WTC11 (cell line): ENCODE data around the gene ATXN7L3. TPM values are rescaled to one million over a fixed set of nuclear protein-coding genes. Genes with fewer than 3 reads are reported as not detected.

Experiments used
- ATAC-seq: fragments of 200-7000 bp; cut with Tn5 transposase; 2 replicates; pipeline ENCODE4 v1.10.0; 2021; ENCODE audit warnings: mild to moderate bottlenecking, moderate library complexity
- CTCF ChIA-PET: fragments of 300-600 bp; sonication (Branson Sonifier 250); formaldehyde crosslinking; loops from one replicate; lab custom pipeline; 2021; ENCODE audit warnings: antibody characterized with exemption; lab: Charles Lee
- POLR2A ChIA-PET: fragments of 350-600 bp; sonication (Branson Sonifier 250); formaldehyde crosslinking; loops from one replicate; lab custom pipeline; 2021; ENCODE audit warnings: antibody characterized with exemption; lab: Charles Lee
- DNase-seq: peaks from one replicate; pipeline ENCODE4 v3.0.0; 2021; ENCODE audit warnings: low spot score
- H3K27ac Mint-ChIP-seq: 2 replicates; pipeline ENCODE4 v1.8.0; 2021; ENCODE audit warnings: mixed read lengths
- H3K27me3 Mint-ChIP-seq: 2 replicates; pipeline ENCODE4 v1.8.0; 2021; ENCODE audit warnings: low read depth, mild to moderate bottlenecking, moderate library complexity, mixed read lengths
- H3K36me3 Mint-ChIP-seq: 2 replicates; pipeline ENCODE4 v1.8.0; 2021; ENCODE audit warnings: mixed read lengths
- H3K4me1 Mint-ChIP-seq: 2 replicates; pipeline ENCODE4 v1.8.0; 2022; ENCODE audit warnings: mixed read lengths
- H3K4me3 Mint-ChIP-seq: 2 replicates; pipeline ENCODE4 v1.8.0; 2021; ENCODE audit warnings: mild to moderate bottlenecking, moderate library complexity, mixed read lengths
- H3K9me3 Mint-ChIP-seq: 2 replicates; pipeline ENCODE4 v1.8.0; 2021; ENCODE audit warnings: mixed read lengths
- AR ChIP-seq: fragments of 250-450 bp; sonication (Bioruptor Pico); IDR thresholded peaks from 2 replicates; pipeline ENCODE4 v1.9.0; 2021; ENCODE audit warnings: mild to moderate bottlenecking
- ELF4 ChIP-seq: sonication (generic); formaldehyde crosslinking; IDR thresholded peaks from 2 replicates; pipeline ENCODE4 v1.8.1; 2022; ENCODE audit warnings: low read depth, mild to moderate bottlenecking, moderate library complexity, missing genetic modification reagents
- ERG ChIP-seq: fragments of 250-450 bp; sonication (Bioruptor Pico); IDR thresholded peaks from 2 replicates; pipeline ENCODE4 v1.8.0; 2021; ENCODE audit warnings: mild to moderate bottlenecking
- HMGA2 ChIP-seq: fragments of 250-450 bp; sonication (Bioruptor Pico); IDR thresholded peaks from 2 replicates; pipeline ENCODE4 v1.4.0; 2021; ENCODE audit warnings: mild to moderate bottlenecking, moderate library complexity
- NFE2L1 ChIP-seq: sonication (generic); formaldehyde crosslinking; IDR thresholded peaks from 2 replicates; pipeline ENCODE4 v1.8.1; 2023; ENCODE audit warnings: missing genetic modification reagents
- SMAD3 ChIP-seq: sonication (generic); formaldehyde crosslinking; IDR thresholded peaks from 2 replicates; pipeline ENCODE4 v1.8.0; 2022; ENCODE audit warnings: missing genetic modification reagents, mild to moderate bottlenecking, borderline replicate concordance
- SOX15 ChIP-seq: fragments of 250-450 bp; sonication (Bioruptor Pico); IDR thresholded peaks from 2 replicates; pipeline ENCODE4 v1.9.0; 2021; ENCODE audit warnings: mild to moderate bottlenecking
- STAT6 ChIP-seq: sonication (generic); formaldehyde crosslinking; conservative IDR thresholded peaks from 2 replicates; pipeline ENCODE4 v1.8.1; 2023; ENCODE audit warnings: mild to moderate bottlenecking, low read depth, missing genetic modification reagents, moderate library complexity
- total RNA-seq: library from RNA; stranded (reverse); gene quantifications from 3 replicates; pipeline ENCODE4 v1.2.3, GENCODE V29; 2021
- TF ChIP-seq, protein P1 (sequence below): fragments of 250-450 bp; sonication (Bioruptor Pico); IDR thresholded peaks from 2 replicates; pipeline ENCODE4 v1.9.0; 2021; ENCODE audit warnings: mild to moderate bottlenecking, borderline replicate concordance

The ATXN7L3 gene
- total RNA-seq, 1 experiment from 2014 or later = 114 TPM

GRCh38 chr17:44147812-44148211, 51.9 kb downstream of the ATXN7L3 start (continued):
- TF ChIP-seq, protein P1, sequence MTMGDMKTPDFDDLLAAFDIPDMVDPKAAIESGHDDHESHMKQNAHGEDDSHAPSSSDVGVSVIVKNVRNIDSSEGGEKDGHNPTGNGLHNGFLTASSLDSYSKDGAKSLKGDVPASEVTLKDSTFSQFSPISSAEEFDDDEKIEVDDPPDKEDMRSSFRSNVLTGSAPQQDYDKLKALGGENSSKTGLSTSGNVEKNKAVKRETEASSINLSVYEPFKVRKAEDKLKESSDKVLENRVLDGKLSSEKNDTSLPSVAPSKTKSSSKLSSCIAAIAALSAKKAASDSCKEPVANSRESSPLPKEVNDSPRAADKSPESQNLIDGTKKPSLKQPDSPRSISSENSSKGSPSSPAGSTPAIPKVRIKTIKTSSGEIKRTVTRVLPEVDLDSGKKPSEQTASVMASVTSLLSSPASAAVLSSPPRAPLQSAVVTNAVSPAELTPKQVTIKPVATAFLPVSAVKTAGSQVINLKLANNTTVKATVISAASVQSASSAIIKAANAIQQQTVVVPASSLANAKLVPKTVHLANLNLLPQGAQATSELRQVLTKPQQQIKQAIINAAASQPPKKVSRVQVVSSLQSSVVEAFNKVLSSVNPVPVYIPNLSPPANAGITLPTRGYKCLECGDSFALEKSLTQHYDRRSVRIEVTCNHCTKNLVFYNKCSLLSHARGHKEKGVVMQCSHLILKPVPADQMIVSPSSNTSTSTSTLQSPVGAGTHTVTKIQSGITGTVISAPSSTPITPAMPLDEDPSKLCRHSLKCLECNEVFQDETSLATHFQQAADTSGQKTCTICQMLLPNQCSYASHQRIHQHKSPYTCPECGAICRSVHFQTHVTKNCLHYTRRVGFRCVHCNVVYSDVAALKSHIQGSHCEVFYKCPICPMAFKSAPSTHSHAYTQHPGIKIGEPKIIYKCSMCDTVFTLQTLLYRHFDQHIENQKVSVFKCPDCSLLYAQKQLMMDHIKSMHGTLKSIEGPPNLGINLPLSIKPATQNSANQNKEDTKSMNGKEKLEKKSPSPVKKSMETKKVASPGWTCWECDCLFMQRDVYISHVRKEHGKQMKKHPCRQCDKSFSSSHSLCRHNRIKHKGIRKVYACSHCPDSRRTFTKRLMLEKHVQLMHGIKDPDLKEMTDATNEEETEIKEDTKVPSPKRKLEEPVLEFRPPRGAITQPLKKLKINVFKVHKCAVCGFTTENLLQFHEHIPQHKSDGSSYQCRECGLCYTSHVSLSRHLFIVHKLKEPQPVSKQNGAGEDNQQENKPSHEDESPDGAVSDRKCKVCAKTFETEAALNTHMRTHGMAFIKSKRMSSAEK = no peak

GRCh38 chr17:44146375-44147346, 53.0 kb downstream of the ATXN7L3 start:
- no peak overlapping the region for H3K4me3 Mint-ChIP-seq
- no peak overlapping the region for H3K27ac Mint-ChIP-seq

More at GRCh38 chr17:44146375-44147346, 53.0 kb downstream of the ATXN7L3 start:
- Mint-ChIP-seq H3K36me3 (peaks cover 52% of the 10 kb centered on the region), H3K9me3 (no peaks in the 10 kb centered on the region), H3K27me3 (no peaks in the 10 kb centered on the region), H3K4me1 (peaks cover 5% of the 10 kb centered on the region; the same call in 1 of the 2 replicates)
- no peak for TF ChIP-seq AR (CRISPR knock-in tag)
- no peak for TF ChIP-seq ERG (CRISPR knock-in tag)
- TF ChIP-seq NFE2L1 (CRISPR knock-in tag) = no peak
- no peak for TF ChIP-seq HMGA2
- no peak for TF ChIP-seq SOX15 (CRISPR knock-in tag)
- no peak for TF ChIP-seq ELF4 (CRISPR knock-in tag)
- TF ChIP-seq STAT6 = no peak
- TF ChIP-seq SMAD3 (CRISPR knock-in tag) = no peak
- ATAC-seq (no peak), DNase-seq (no peak)
- CTCF ChIA-PET = interaction anchor here (0.9 to 1.0 kb wide), 2 partner anchors 21 to 22 kb away, joined by 3 read pairs; no protein-coding TSS in a partner anchor
- POLR2A ChIA-PET = no interaction called here
